HEK293 (cell line): ENCODE results near the gene TLR4.

Experiments used
- CTCF ChIA-PET: fragments of 350-600 bp; formaldehyde crosslinking; extraction: SDS; loops from one replicate; lab custom pipeline; 2021; ENCODE audit warnings: antibody characterized with exemption; lab: Yijun Ruan, JAX
- POLR2A ChIA-PET: fragments of 300-600 bp; formaldehyde crosslinking; extraction: SDS; loops from one replicate; lab custom pipeline; 2020; ENCODE audit warnings: antibody characterized with exemption, inconsistent platforms; lab: Yijun Ruan, JAX
- H3K27ac ChIP-seq: fragments of 200-500 bp; sonication (Bioruptor generic); 2 replicates; pipeline ENCODE4 v1.5.1; 2014; ENCODE audit warnings: low read depth, low read length, control low read depth, inconsistent platforms; ENCODE audit errors: extremely low read depth
- H3K36me3 ChIP-seq, 2 experiments: fragments of 200-500 bp in 1 of 2; sonication (Bioruptor generic) in 1 of 2; 1 replicate in 1 of 2; 2 replicates in 1 of 2; pipeline ENCODE4 v1.5.1; 2014 to 2017; ENCODE audit warnings: inconsistent platforms in 2 of 2, low read length in 2 of 2; ENCODE audit not compliant: control insufficient read depth in 2 of 2, insufficient read depth in 1 of 2
- H3K4me1 ChIP-seq: fragments of 200-500 bp; sonication (Bioruptor generic); 2 replicates; pipeline ENCODE4 v1.5.1; 2014; ENCODE audit warnings: mild to moderate bottlenecking, low read length, inconsistent platforms; ENCODE audit not compliant: control insufficient read depth, insufficient read depth
- H3K4me3 ChIP-seq: 2 replicates; pipeline ENCODE4 v1.5.1; 2011; ENCODE audit warnings: low read depth, mild to moderate bottlenecking, control low read depth, low read length, moderate library complexity
- H3K9me3 ChIP-seq: fragments of 200-500 bp; sonication (Bioruptor generic); 2 replicates; pipeline ENCODE4 v1.5.1; 2014; ENCODE audit warnings: low read depth, low read length, inconsistent platforms; ENCODE audit not compliant: control insufficient read depth, insufficient read depth
- AEBP2 ChIP-seq: fragments of 450-650 bp; formaldehyde crosslinking; IDR thresholded peaks from 2 replicates; pipeline ENCODE4 v1.5.1; 2016; ENCODE audit warnings: missing biosample characterization, missing genetic modification characterization, borderline replicate concordance
- KLF7 ChIP-seq: fragments of 450-650 bp; formaldehyde crosslinking; IDR thresholded peaks from 2 replicates; pipeline ENCODE4 v1.5.1; 2016; ENCODE audit warnings: missing biosample characterization, missing genetic modification characterization, borderline replicate concordance
- KLF9 ChIP-seq: fragments of 450-650 bp; formaldehyde crosslinking; IDR thresholded peaks from 2 replicates; pipeline ENCODE4 v1.5.1; 2016; ENCODE audit warnings: missing biosample characterization, missing genetic modification characterization, low read depth
- TRIM28 ChIP-seq: IDR thresholded peaks from 2 replicates; pipeline ENCODE4 v1.6.1; 2011; ENCODE audit warnings: low read length, control low read depth, borderline replicate concordance
- ZFHX2 ChIP-seq: fragments of 450-650 bp; formaldehyde crosslinking; conservative IDR thresholded peaks from 2 replicates; pipeline ENCODE4 v1.5.1; 2016; ENCODE audit warnings: missing biosample characterization, missing genetic modification characterization
- ZNF132 ChIP-seq: fragments of 450-650 bp; formaldehyde crosslinking; IDR thresholded peaks from 2 replicates; pipeline ENCODE4 v1.5.1; 2017; ENCODE audit warnings: missing biosample characterization, missing genetic modification characterization, borderline replicate concordance
- ZNF324 ChIP-seq: fragments of 450-650 bp; formaldehyde crosslinking; IDR thresholded peaks from 2 replicates; pipeline ENCODE4 v1.5.1; 2016; ENCODE audit warnings: missing biosample characterization, missing genetic modification characterization
- ZNF37A ChIP-seq: fragments of 450-650 bp; IDR thresholded peaks from 2 replicates; pipeline ENCODE4 v1.5.1; 2018; ENCODE audit warnings: missing biosample characterization, missing genetic modification characterization
- ZNF48 ChIP-seq: fragments of 450-650 bp; formaldehyde crosslinking; IDR thresholded peaks from 2 replicates; pipeline ENCODE4 v1.5.1; 2016; ENCODE audit warnings: missing biosample characterization, missing genetic modification characterization
- ZNF514 ChIP-seq: fragments of 450-650 bp; formaldehyde crosslinking; IDR thresholded peaks from 2 replicates; pipeline ENCODE4 v1.5.1; 2016; ENCODE audit warnings: missing biosample characterization, missing genetic modification characterization
- ZNF521 ChIP-seq: fragments of 450-650 bp; formaldehyde crosslinking; IDR thresholded peaks from 2 replicates; pipeline ENCODE4 v1.5.1; 2017; ENCODE audit warnings: missing biosample characterization, mild to moderate bottlenecking, missing genetic modification characterization
- ZNF621 ChIP-seq: fragments of 450-650 bp; formaldehyde crosslinking; IDR thresholded peaks from 2 replicates; pipeline ENCODE4 v1.5.1; 2017; ENCODE audit warnings: missing biosample characterization, missing genetic modification characterization
- ZNF785 ChIP-seq: fragments of 450-650 bp; formaldehyde crosslinking; IDR thresholded peaks from 2 replicates; pipeline ENCODE4 v1.5.1; 2016; ENCODE audit warnings: missing biosample characterization, missing genetic modification characterization
- TF ChIP-seq, protein P1 (sequence below): fragments of 450-650 bp; formaldehyde crosslinking; IDR thresholded peaks from 2 replicates; pipeline ENCODE4 v1.5.1; 2016; ENCODE audit warnings: missing biosample characterization, missing genetic modification characterization
- TF ChIP-seq, protein P2 (sequence below): fragments of 450-650 bp; formaldehyde crosslinking; IDR thresholded peaks from 2 replicates; pipeline ENCODE4 v1.5.1; 2016; ENCODE audit warnings: missing biosample characterization, missing genetic modification characterization
- TF ChIP-seq, protein P3 (sequence below): fragments of 450-650 bp; formaldehyde crosslinking; IDR thresholded peaks from 2 replicates; pipeline ENCODE4 v1.5.1; 2016; ENCODE audit warnings: missing biosample characterization, missing genetic modification characterization
- TF ChIP-seq, protein P4 (sequence below): fragments of 450-650 bp; formaldehyde crosslinking; IDR thresholded peaks from 2 replicates; pipeline ENCODE4 v1.5.1; 2016; ENCODE audit warnings: missing biosample characterization, missing genetic modification characterization
- TF ChIP-seq, protein P5 (sequence below): fragments of 450-650 bp; formaldehyde crosslinking; IDR thresholded peaks from 2 replicates; pipeline ENCODE4; 2016; ENCODE audit warnings: missing biosample characterization, missing genetic modification characterization

TLR4 gene

GRCh38 chr9:117705386-117705785 is 1.2 kb downstream of the TLR4 start:
- ChIA-PET CTCF (no interaction called here), POLR2A (no interaction called here)
- no peaks in the 10 kb centered on the region for H3K36me3 ChIP-seq
- no peak overlapping the region for H3K27ac ChIP-seq
- H3K4me3 ChIP-seq: peak overlapping the region; percentile 18
- TF ChIP-seq, protein P1, sequence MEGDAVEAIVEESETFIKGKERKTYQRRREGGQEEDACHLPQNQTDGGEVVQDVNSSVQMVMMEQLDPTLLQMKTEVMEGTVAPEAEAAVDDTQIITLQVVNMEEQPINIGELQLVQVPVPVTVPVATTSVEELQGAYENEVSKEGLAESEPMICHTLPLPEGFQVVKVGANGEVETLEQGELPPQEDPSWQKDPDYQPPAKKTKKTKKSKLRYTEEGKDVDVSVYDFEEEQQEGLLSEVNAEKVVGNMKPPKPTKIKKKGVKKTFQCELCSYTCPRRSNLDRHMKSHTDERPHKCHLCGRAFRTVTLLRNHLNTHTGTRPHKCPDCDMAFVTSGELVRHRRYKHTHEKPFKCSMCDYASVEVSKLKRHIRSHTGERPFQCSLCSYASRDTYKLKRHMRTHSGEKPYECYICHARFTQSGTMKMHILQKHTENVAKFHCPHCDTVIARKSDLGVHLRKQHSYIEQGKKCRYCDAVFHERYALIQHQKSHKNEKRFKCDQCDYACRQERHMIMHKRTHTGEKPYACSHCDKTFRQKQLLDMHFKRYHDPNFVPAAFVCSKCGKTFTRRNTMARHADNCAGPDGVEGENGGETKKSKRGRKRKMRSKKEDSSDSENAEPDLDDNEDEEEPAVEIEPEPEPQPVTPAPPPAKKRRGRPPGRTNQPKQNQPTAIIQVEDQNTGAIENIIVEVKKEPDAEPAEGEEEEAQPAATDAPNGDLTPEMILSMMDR (tag by site-specific recombination): no peak
- TF ChIP-seq ZNF514 (tag by site-specific recombination) (no peak), ZNF621 (tag by site-specific recombination) (no peak), ZNF521 (tag by site-specific recombination) (no peak), ZNF132 (tag by site-specific recombination) (no peak), ZNF37A (tag by site-specific recombination) (no peak), ZNF785 (tag by site-specific recombination) (no peak), KLF7 (no peak), ZNF48 (tag by site-specific recombination) (no peak), ZFHX2 (tag by site-specific recombination) (no peak), KLF9 (tag by site-specific recombination) (no peak), ZNF324 (tag by site-specific recombination) (no peak), AEBP2 (tag by site-specific recombination) (no peak), TRIM28 (no peak)
- TF ChIP-seq, protein P2, sequence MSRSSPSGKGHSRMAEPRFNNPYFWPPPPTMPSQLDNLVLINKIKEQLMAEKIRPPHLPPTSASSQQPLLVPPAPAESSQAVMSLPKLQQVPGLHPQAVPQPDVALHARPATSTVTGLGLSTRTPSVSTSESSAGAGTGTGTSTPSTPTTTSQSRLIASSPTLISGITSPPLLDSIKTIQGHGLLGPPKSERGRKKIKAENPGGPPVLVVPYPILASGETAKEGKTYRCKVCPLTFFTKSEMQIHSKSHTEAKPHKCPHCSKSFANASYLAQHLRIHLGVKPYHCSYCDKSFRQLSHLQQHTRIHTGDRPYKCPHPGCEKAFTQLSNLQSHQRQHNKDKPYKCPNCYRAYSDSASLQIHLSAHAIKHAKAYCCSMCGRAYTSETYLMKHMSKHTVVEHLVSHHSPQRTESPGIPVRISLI (tag by site-specific recombination): no peak
- TF ChIP-seq, protein P3, sequence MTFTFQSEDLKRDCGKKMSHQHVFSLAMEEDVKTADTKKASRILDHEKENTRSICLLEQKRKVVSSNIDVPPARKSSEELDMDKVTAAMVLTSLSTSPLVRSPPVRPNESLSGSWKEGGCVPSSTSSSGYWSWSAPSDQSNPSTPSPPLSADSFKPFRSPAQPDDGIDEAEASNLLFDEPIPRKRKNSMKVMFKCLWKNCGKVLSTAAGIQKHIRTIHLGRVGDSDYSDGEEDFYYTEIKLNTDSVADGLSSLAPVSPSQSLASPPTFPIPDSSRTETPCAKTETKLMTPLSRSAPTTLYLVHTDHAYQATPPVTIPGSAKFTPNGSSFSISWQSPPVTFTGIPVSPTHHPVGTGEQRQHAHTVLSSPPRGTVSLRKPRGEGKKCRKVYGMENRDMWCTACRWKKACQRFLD (tag by site-specific recombination): no peak
- TF ChIP-seq, protein P4, sequence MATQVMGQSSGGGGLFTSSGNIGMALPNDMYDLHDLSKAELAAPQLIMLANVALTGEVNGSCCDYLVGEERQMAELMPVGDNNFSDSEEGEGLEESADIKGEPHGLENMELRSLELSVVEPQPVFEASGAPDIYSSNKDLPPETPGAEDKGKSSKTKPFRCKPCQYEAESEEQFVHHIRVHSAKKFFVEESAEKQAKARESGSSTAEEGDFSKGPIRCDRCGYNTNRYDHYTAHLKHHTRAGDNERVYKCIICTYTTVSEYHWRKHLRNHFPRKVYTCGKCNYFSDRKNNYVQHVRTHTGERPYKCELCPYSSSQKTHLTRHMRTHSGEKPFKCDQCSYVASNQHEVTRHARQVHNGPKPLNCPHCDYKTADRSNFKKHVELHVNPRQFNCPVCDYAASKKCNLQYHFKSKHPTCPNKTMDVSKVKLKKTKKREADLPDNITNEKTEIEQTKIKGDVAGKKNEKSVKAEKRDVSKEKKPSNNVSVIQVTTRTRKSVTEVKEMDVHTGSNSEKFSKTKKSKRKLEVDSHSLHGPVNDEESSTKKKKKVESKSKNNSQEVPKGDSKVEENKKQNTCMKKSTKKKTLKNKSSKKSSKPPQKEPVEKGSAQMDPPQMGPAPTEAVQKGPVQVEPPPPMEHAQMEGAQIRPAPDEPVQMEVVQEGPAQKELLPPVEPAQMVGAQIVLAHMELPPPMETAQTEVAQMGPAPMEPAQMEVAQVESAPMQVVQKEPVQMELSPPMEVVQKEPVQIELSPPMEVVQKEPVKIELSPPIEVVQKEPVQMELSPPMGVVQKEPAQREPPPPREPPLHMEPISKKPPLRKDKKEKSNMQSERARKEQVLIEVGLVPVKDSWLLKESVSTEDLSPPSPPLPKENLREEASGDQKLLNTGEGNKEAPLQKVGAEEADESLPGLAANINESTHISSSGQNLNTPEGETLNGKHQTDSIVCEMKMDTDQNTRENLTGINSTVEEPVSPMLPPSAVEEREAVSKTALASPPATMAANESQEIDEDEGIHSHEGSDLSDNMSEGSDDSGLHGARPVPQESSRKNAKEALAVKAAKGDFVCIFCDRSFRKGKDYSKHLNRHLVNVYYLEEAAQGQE (tag by site-specific recombination): no peak
- TF ChIP-seq, protein P5, sequence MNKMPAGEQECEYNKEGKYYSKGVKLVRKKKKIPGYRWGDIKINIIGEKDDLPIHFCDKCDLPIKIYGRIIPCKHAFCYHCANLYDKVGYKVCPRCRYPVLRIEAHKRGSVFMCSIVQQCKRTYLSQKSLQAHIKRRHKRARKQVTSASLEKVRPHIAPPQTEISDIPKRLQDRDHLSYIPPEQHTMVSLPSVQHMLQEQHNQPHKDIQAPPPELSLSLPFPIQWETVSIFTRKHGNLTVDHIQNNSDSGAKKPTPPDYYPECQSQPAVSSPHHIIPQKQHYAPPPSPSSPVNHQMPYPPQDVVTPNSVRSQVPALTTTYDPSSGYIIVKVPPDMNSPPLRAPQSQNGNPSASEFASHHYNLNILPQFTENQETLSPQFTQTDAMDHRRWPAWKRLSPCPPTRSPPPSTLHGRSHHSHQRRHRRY (tag by site-specific recombination): no peak
- no peaks in the 10 kb centered on the region for H3K9me3 ChIP-seq
- no peaks in the 10 kb centered on the region for H3K4me1 ChIP-seq
